GM12891 (cell line): ENCODE results near the gene TMEM41B.

Experiments used
- POLR2A ChIP-seq: IDR thresholded peaks from 2 replicates; pipeline ENCODE4 v1.6.1; 2011; ENCODE audit warnings: low read depth, low read length, control low read depth
- POLR2AphosphoS5 ChIP-seq: IDR thresholded peaks from 2 replicates; pipeline ENCODE4 v1.6.1; 2011; ENCODE audit warnings: low read depth, low read length, control low read depth
- POU2F2 ChIP-seq: IDR thresholded peaks from 2 replicates; pipeline ENCODE4 v1.6.1; 2011; ENCODE audit warnings: low read depth, mild to moderate bottlenecking, control low read depth, low read length, moderate library complexity
- SPI1 ChIP-seq: IDR thresholded peaks from 2 replicates; pipeline ENCODE4 v1.6.1; 2011; ENCODE audit warnings: low read depth, low read length, control low read depth
- TAF1 ChIP-seq: IDR thresholded peaks from 2 replicates; pipeline ENCODE4 v1.6.1; 2011; ENCODE audit warnings: low read depth, low read length, control low read depth

DNA sequence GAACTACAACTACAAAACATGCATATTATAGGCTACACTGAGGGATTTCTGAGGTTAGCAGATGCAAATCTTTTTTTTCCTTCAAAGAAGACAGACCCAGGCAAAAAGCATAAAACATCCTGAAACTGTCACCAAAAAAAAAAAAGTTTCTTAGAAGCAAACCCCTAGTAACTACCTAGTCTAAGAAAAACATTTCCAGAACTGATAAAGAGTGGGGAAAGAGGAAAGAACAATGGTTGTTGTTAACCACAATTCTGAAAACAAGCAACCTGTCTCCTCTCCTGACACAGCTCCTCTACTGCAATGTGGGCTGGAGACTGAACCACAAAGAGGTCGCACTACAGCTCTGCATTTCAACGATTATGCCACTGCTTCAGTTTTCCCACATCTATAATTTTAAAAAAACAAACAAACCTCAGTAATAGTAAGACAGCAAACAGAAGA lies 64.2 kb downstream of the TMEM41B start:
- no peak for TF ChIP-seq POLR2A
- TF ChIP-seq TAF1 = no peak
- TF ChIP-seq POLR2AphosphoS5 = no peak
- TF ChIP-seq SPI1 = no peak
- TF ChIP-seq POU2F2 = peak; percentile 42; the same call in 1 of the 2 replicates
